CD4-positive, alpha-beta memory T cell (primary cell): ENCODE data around the gene COQ10A. TPM values are rescaled to one million over a fixed set of nuclear protein-coding genes. Genes with fewer than 3 reads are reported as not detected.

Experiments
- CTCF ChIA-PET: fragments of 350-600 bp; sonication (Branson Sonifier 250); formaldehyde crosslinking; loops from one replicate; lab custom pipeline; 2021; ENCODE audit warnings: inconsistent platforms; ENCODE audit not compliant: partially characterized antibody; lab: Charles Lee
- POLR2A ChIA-PET: fragments of 350-600 bp; sonication (Branson Sonifier 250); formaldehyde crosslinking; loops from one replicate; lab custom pipeline; 2021; ENCODE audit not compliant: partially characterized antibody; lab: Charles Lee
- DNase-seq, 5 donors: peaks; one replicate each; pipeline versions ENCODE4 v3.0.0 to v3.0.0-alpha.2; 2020 to 2022; ENCODE audit warnings: mixed read lengths in 1 of 5
- H3K27ac ChIP-seq: one replicate; pipeline ENCODE4 v1.7.0; 2013; ENCODE audit warnings: low read depth, low read length
- H3K27me3 ChIP-seq: 2 replicates; pipeline ENCODE4 v1.7.0; 2013; ENCODE audit warnings: mild to moderate bottlenecking, low read length, moderate library complexity; ENCODE audit not compliant: insufficient read depth
- H3K36me3 ChIP-seq: 2 replicates; pipeline ENCODE4 v1.7.0; 2013; ENCODE audit warnings: mild to moderate bottlenecking, low read length, moderate library complexity; ENCODE audit not compliant: insufficient read depth
- H3K4me1 ChIP-seq: 2 replicates; pipeline ENCODE4 v1.7.0; 2013; ENCODE audit warnings: mild to moderate bottlenecking, low read length, moderate library complexity; ENCODE audit not compliant: insufficient read depth
- H3K4me3 ChIP-seq, 2 donors: one replicate each; pipeline ENCODE4 v1.7.0; 2013; ENCODE audit warnings: low read length in 2 of 2, mild to moderate bottlenecking in 1 of 2
- H3K9me3 ChIP-seq, 2 donors: one replicate each; pipeline ENCODE4 v1.7.0; 2013; ENCODE audit warnings: low read length in 2 of 2, control low read depth in 1 of 2; ENCODE audit not compliant: control insufficient read depth in 1 of 2
- H3K27ac Mint-ChIP-seq, 7 donors: one replicate each; pipeline ENCODE4 v1.8.0; 2020 to 2021; ENCODE audit warnings: mixed read lengths in 7 of 7, mild to moderate bottlenecking in 6 of 7, inconsistent platforms in 3 of 7, moderate library complexity in 3 of 7
- H3K27me3 Mint-ChIP-seq, 2 donors: one replicate each; pipeline ENCODE4 v1.8.0; 2020 to 2021; ENCODE audit warnings: mixed read lengths in 2 of 2
- H3K36me3 Mint-ChIP-seq, 2 donors: one replicate each; pipeline ENCODE4 v1.8.0; 2020 to 2021; ENCODE audit warnings: mixed read lengths in 2 of 2, inconsistent platforms in 1 of 2, mild to moderate bottlenecking in 1 of 2
- H3K4me1 Mint-ChIP-seq, 4 donors: one replicate each; pipeline ENCODE4 v1.8.0; 2020 to 2021; ENCODE audit warnings: mixed read lengths in 4 of 4, mild to moderate bottlenecking in 1 of 4
- H3K4me3 Mint-ChIP-seq, 8 donors: one replicate each; pipeline ENCODE4 v1.8.0; 2020 to 2021; ENCODE audit warnings: mixed read lengths in 8 of 8, mild to moderate bottlenecking in 7 of 8, moderate library complexity in 6 of 8, inconsistent platforms in 3 of 8
- H3K9me3 Mint-ChIP-seq, 8 donors: one replicate each; pipeline ENCODE4 v1.8.0; 2020 to 2021; ENCODE audit warnings: mixed read lengths in 8 of 8, mild to moderate bottlenecking in 5 of 8, inconsistent platforms in 3 of 8, moderate library complexity in 1 of 8
- intact Hi-C: fragments of 100-400 bp; cut with micrococcal nuclease; formaldehyde crosslinking; loops from one replicate; pipeline ENCODE4 v1.15.1; 2023
- polyA plus RNA-seq, 2 donors: library from polyadenylated mRNA; unstranded; fragments of 300-500 nt; fragmentation: Illumina TruSeq; gene quantifications; one replicate each; pipeline ENCODE4 v1.2.3, GENCODE V29; 2021
- total RNA-seq, 2 experiments: library from RNA; stranded (reverse); gene quantifications; one replicate each; pipeline ENCODE4 v1.2.3, GENCODE V29; 2021

The COQ10A gene
- total and polyA plus RNA-seq, 4 experiments from 2014 or later = 8.7 to 38.6 (median 23.5) TPM

- peaks cover 24 to 58% (median 43%) of the 10 kb centered on the region in 4 donors for H3K4me1 Mint-ChIP-seq
- H3K9me3 Mint-ChIP-seq = peaks cover 0 to 1% (median 0%) of the 10 kb centered on the region in 8 donors
- peak overlapping the region; percentile 98 to 100 (median 99) for H3K27ac Mint-ChIP-seq
These were observed 44.2 kb upstream of the COQ10A start for GRCh38 chr12:56222531-56222895.

GRCh38 chr12:56223571-56224101, 43.1 kb upstream of the COQ10A start:
- H3K9me3 ChIP-seq = no peaks in the 10 kb centered on the region
- peak overlapping the region; percentile 83 for H3K27ac ChIP-seq
- H3K4me1 ChIP-seq = peaks cover 42% of the 10 kb centered on the region
- ChIA-PET CTCF (interaction anchor here (1.2 to 3.9 kb wide), 6 partner anchors 17 to 240 kb away, joined by 3 to 61 read pairs (median 28); partner anchors contain the start of genes ANKRD52, ESYT1, SMARCC2 and ZC3H10), POLR2A (interaction anchor here (2.2 to 4.1 kb wide), 4 partner anchors 32 to 240 kb away, joined by 10 to 94 read pairs (median 42); partner anchors contain the start of genes COQ10A, ESYT1 and SMARCC2)
- peak overlapping the region; percentile 28 to 79 for H3K4me3 ChIP-seq
- no peak for DNase-seq
- H3K36me3 ChIP-seq = no peaks in the 10 kb centered on the region
- H3K27ac Mint-ChIP-seq = peak overlapping the region; percentile 90 to 100 (median 95)
- intact Hi-C loops = loop anchor here (1.0 to 5.0 kb wide), 8 partner anchors 30 to 1004 kb away; partner anchors contain the start of genes COQ10A and SHMT2
- H3K36me3 Mint-ChIP-seq = peaks cover 0 to 14% of the 10 kb centered on the region in 2 donors
- H3K4me3 Mint-ChIP-seq = peak overlapping the region; percentile 83 to 99 (median 87)
- H3K27me3 Mint-ChIP-seq = no peaks in the 10 kb centered on the region
- H3K9me3 Mint-ChIP-seq = peaks cover 0 to 1% (median 0%) of the 10 kb centered on the region in 8 donors
- H3K27me3 ChIP-seq = no peaks in the 10 kb centered on the region
- peaks cover 24 to 58% (median 43%) of the 10 kb centered on the region in 4 donors for H3K4me1 Mint-ChIP-seq

More at GRCh38 chr12:56222531-56222895, 44.2 kb upstream of the COQ10A start:
- no peak for DNase-seq
- ChIA-PET CTCF (interaction anchor here (0.9 to 3.9 kb wide), 26 partner anchors 9 to 484 kb away, joined by 3 to 61 read pairs (median 5); partner anchors contain the start of genes ANKRD52, COQ10A, ESYT1 and MYL6B), POLR2A (interaction anchor here (0.7 to 4.1 kb wide), 48 partner anchors 9 to 503 kb away, joined by 3 to 98 read pairs (median 6); partner anchors contain the start of genes ANKRD52, ATP5F1B, CNPY2 and COQ10A)
- intact Hi-C loops = loop anchor here (1.0 to 5.0 kb wide), 4 partner anchors 45 to 1005 kb away; partner anchors contain the start of genes COQ10A, SHMT2 and STAT2
- Mint-ChIP-seq H3K27me3 (no peaks in the 10 kb centered on the region), H3K4me3 (peak overlapping the region; percentile 93 to 99 (median 98)), H3K36me3 (peaks cover 0 to 14% of the 10 kb centered on the region in 2 donors)
- no peaks in the 10 kb centered on the region for H3K27me3 ChIP-seq
- peaks cover 42% of the 10 kb centered on the region for H3K4me1 ChIP-seq
- H3K4me3 ChIP-seq = peak overlapping the region; percentile 92
- no peaks in the 10 kb centered on the region for H3K9me3 ChIP-seq
- peak overlapping the region; percentile 97 for H3K27ac ChIP-seq
- no peaks in the 10 kb centered on the region for H3K36me3 ChIP-seq

- Histone ChIP-seq H3K36me3 (no peaks in the 10 kb centered on the region), H3K27ac (peak within 1 kb of the TSS; percentile 83), H3K4me3 (peak within 1 kb of the TSS; percentile 28 to 79), H3K4me1 (peaks cover 42% of the 10 kb centered on the region), H3K9me3 (no peaks in the 10 kb centered on the region), H3K27me3 (no peaks in the 10 kb centered on the region)
- intact Hi-C loops = loop anchor here (1.0 to 5.0 kb wide), 7 partner anchors 31 to 1003 kb away; partner anchors contain the start of genes COQ10A and SHMT2
- Mint-ChIP-seq H3K27me3 (no peaks in the 10 kb centered on the region), H3K36me3 (peaks cover 0 to 16% of the 10 kb centered on the region in 2 donors), H3K4me1 (peaks cover 24 to 58% (median 43%) of the 10 kb centered on the region in 4 donors), H3K27ac (peak within 1 kb of the TSS; percentile 90 to 100 (median 99)), H3K9me3 (peaks cover 0 to 1% (median 0%) of the 10 kb centered on the region in 8 donors), H3K4me3 (peak within 1 kb of the TSS; percentile 83 to 99 (median 87))
- peak; percentile 88 to 93 (median 89) for DNase-seq
- CTCF ChIA-PET = interaction anchor here (2.3 to 3.9 kb wide), 4 partner anchors 17 to 106 kb away, joined by 8 to 61 read pairs (median 24); partner anchors contain the start of gene ZC3H10
- POLR2A ChIA-PET = interaction anchor here (3.0 to 4.1 kb wide), 2 partner anchors 33 to 96 kb away, joined by 66 to 94 read pairs; partner anchors contain the start of genes ESYT1 and SMARCC2
These were observed 42.5 kb upstream of the COQ10A start, which contains the start of gene NABP2 for GRCh38 chr12:56224102-56224701. Gene NABP2 (plus strand): TSS chr12:56224342. CDS start chr12:56224857, 515 bp downstream.

GRCh38 chr12:56224954-56225353, 41.8 kb upstream of the COQ10A start:
- peak overlapping the region; percentile 82 to 100 (median 90) for H3K27ac Mint-ChIP-seq
- intact Hi-C loops = loop anchor here (1.0 to 5.0 kb wide), 7 partner anchors 32 to 1002 kb away; partner anchors contain the start of genes COQ10A and SHMT2
- peaks cover 0 to 1% (median 0%) of the 10 kb centered on the region in 8 donors for H3K9me3 Mint-ChIP-seq
- peaks cover 0 to 17% of the 10 kb centered on the region in 2 donors for H3K36me3 Mint-ChIP-seq
- peaks cover 24 to 55% (median 42%) of the 10 kb centered on the region in 4 donors for H3K4me1 Mint-ChIP-seq
- no peaks in the 10 kb centered on the region for H3K9me3 ChIP-seq
- H3K4me3 Mint-ChIP-seq = peak overlapping the region; percentile 71 to 99 (median 86)
- H3K27ac ChIP-seq = peak overlapping the region; percentile 83
- peaks cover 42% of the 10 kb centered on the region for H3K4me1 ChIP-seq
- no peak for DNase-seq
- H3K36me3 ChIP-seq = no peaks in the 10 kb centered on the region
- H3K27me3 ChIP-seq = no peaks in the 10 kb centered on the region
- CTCF ChIA-PET = interaction anchor here (2.3 to 3.9 kb wide), 2 partner anchors 33 to 107 kb away, joined by 8 to 18 read pairs; partner anchors contain the start of gene ZC3H10
- POLR2A ChIA-PET = interaction anchor here (0.7 kb wide), 1 partner anchor 36 kb away, joined by 4 read pairs; the partner anchor contains the start of gene SMARCC2
- H3K27me3 Mint-ChIP-seq = no peaks in the 10 kb centered on the region
- peak overlapping the region; percentile 28 to 79 for H3K4me3 ChIP-seq

GRCh38 chr12:56229082-56229481, 37.7 kb upstream of the COQ10A start:
- intact Hi-C loops = no loop called here
- no peak overlapping the region for H3K27ac Mint-ChIP-seq
- peaks cover 8 to 19% (median 12%) of the 10 kb centered on the region in 4 donors for H3K4me1 Mint-ChIP-seq
- Histone ChIP-seq H3K27me3 (no peaks in the 10 kb centered on the region), H3K36me3 (no peaks in the 10 kb centered on the region), H3K4me1 (peaks cover 15% of the 10 kb centered on the region), H3K27ac (no peak overlapping the region), H3K9me3 (no peaks in the 10 kb centered on the region), H3K4me3 (no peak overlapping the region)
- no peak for DNase-seq
- ChIA-PET CTCF (no interaction called here), POLR2A (no interaction called here)
- peaks cover 0 to 11% of the 10 kb centered on the region in 2 donors for H3K36me3 Mint-ChIP-seq
- H3K27me3 Mint-ChIP-seq = no peaks in the 10 kb centered on the region
- H3K4me3 Mint-ChIP-seq = no peak overlapping the region
- peaks cover 0 to 2% (median 0%) of the 10 kb centered on the region in 8 donors for H3K9me3 Mint-ChIP-seq

GRCh38 chr12:56229916-56230431, 36.8 kb upstream of the COQ10A start, which contains the start of gene SLC39A5:
Gene SLC39A5 (plus strand): TSS chr12:56230051. CDS start chr12:56231275, 1,224 bp downstream.
- no peaks in the 10 kb centered on the region for H3K27me3 Mint-ChIP-seq
- H3K27me3 ChIP-seq = no peaks in the 10 kb centered on the region
- no peaks in the 10 kb centered on the region for H3K36me3 ChIP-seq
- no peaks in the 10 kb centered on the region for H3K9me3 ChIP-seq
- CTCF ChIA-PET = interaction anchor here (1.1 kb wide), 1 partner anchor 40 kb away, joined by 3 read pairs; the partner anchor contains the start of gene SMARCC2
- H3K4me3 ChIP-seq = no peak within 1 kb of the TSS
- no peak within 1 kb of the TSS for H3K27ac ChIP-seq
- H3K27ac Mint-ChIP-seq = peak within 1 kb of the TSS in 3 of 7 donors; percentile 17 to 32 (median 20)
- peaks cover 0 to 11% of the 10 kb centered on the region in 2 donors for H3K36me3 Mint-ChIP-seq
- H3K4me3 Mint-ChIP-seq = no peak within 1 kb of the TSS
- POLR2A ChIA-PET = no interaction called here
- H3K4me1 ChIP-seq = peaks cover 9% of the 10 kb centered on the region
- H3K9me3 Mint-ChIP-seq = peaks cover 0 to 2% (median 0%) of the 10 kb centered on the region in 8 donors
- H3K4me1 Mint-ChIP-seq = peaks cover 4 to 10% (median 7%) of the 10 kb centered on the region in 4 donors
- DNase-seq = no peak
- intact Hi-C loops = no loop called here
